CD4-positive, alpha-beta T cell treated with Interleukin-6 at 100 ng/mL for 8 hours (primary cell): ENCODE results near the gene UBL3.

Experiments
- DNase-seq: peaks from one replicate; pipeline ENCODE4 v3.0.0-alpha.2; 2020; ENCODE audit warnings: mixed read lengths, low spot score

The UBL3 gene

GRCh38 chr13:29810145-29810742 lies 40.2 kb downstream of the UBL3 start:
- no peak for DNase-seq

GRCh38 chr13:29808264-29808663 lies 42.2 kb downstream of the UBL3 start:
- DNase-seq: no peak

- no peak for DNase-seq
These were observed 44.1 kb downstream of the UBL3 start for GRCh38 chr13:29805994-29806979.

GRCh38 chr13:29803221-29803620 lies 47.2 kb downstream of the UBL3 start:
- DNase-seq: no peak

GRCh38 chr13:29802621-29803020 lies 47.8 kb downstream of the UBL3 start:
- DNase-seq: no peak

GRCh38 chr13:29801737-29802305 lies 48.6 kb downstream of the UBL3 start:
- DNase-seq: no peak

- DNase-seq: no peak
These were observed 49.3 kb downstream of the UBL3 start for GRCh38 chr13:29801102-29801501.

- no peak for DNase-seq
These were observed 49.7 kb downstream of the UBL3 start for GRCh38 chr13:29800687-29801086.

GRCh38 chr13:29799041-29799440 lies 51.4 kb downstream of the UBL3 start:
- DNase-seq: no peak

GRCh38 chr13:29791997-29792780 lies 58.2 kb downstream of the UBL3 start:
- DNase-seq: no peak

GRCh38 chr13:29791508-29791907 lies 58.9 kb downstream of the UBL3 start:
- no peak for DNase-seq

GRCh38 chr13:29786698-29787097 lies 63.7 kb downstream of the UBL3 start:
- DNase-seq: no peak

GRCh38 chr13:29785978-29786377 lies 64.4 kb downstream of the UBL3 start:
- DNase-seq: no peak

GRCh38 chr13:29782798-29783197 lies 67.6 kb downstream of the UBL3 start:
- DNase-seq: no peak

- DNase-seq: no peak
These were observed 75.6 kb downstream of the UBL3 start for GRCh38 chr13:29774830-29775229.

GRCh38 chr13:29771247-29771646 lies 79.2 kb downstream of the UBL3 start:
- peak; percentile 36 for DNase-seq

GRCh38 chr13:29767006-29767405 lies 83.4 kb downstream of the UBL3 start:
- DNase-seq: no peak

GRCh38 chr13:29763436-29764180 lies 86.8 kb downstream of the UBL3 start:
- DNase-seq: no peak

- no peak for DNase-seq
These were observed 88.6 kb downstream of the UBL3 start for GRCh38 chr13:29761815-29762214.

- no peak for DNase-seq
These were observed 89.3 kb downstream of the UBL3 start for GRCh38 chr13:29761160-29761559.

- DNase-seq: no peak
These were observed 89.9 kb downstream of the UBL3 start for GRCh38 chr13:29760544-29760943.
